Stimulated activated CD4-positive, alpha-beta T cell treated with anti-CD3 and anti-CD28 coated beads, Interleukin-4, amount 100 ng/mL, for 4 hours (primary cell): ENCODE results near the gene TMEM247.
"Not testable (repeated sequence)": the region's sequence is repeated elsewhere in the genome, so short reads cannot be mapped to it uniquely, and the experiment has no call there.

Source experiments
- DNase-seq, 2 experiments: peaks; one replicate each; pipeline ENCODE4 v3.0.0-alpha.2; 2020

TMEM247 gene

GRCh38 chr2:46518861-46519260 is 39.5 kb downstream of the TMEM247 start:
- DNase-seq, result no peak

DNA sequence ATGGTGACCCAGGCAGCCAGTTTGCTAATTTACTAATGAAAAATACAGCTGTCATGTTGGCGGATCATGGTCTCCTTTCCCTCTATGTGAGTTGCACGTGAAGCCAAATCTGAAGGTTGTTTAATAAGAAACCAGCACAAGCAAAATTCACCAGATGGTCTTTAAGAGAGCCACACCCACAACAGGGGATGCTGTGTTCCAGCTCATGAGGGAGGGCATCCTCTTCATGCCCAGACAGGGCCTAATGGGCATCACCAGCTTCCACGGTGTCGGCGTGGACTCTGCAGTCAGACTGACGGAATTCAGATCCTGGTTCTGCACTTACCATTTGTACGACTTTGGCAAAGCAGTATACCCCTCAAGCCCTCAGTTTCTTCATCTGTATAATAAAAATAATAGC is 39.9 kb downstream of the TMEM247 start:
- no peak for DNase-seq

- no peak for DNase-seq
Measured at GRCh38 chr2:46520130-46520711, 40.9 kb downstream of the TMEM247 start.

DNA sequence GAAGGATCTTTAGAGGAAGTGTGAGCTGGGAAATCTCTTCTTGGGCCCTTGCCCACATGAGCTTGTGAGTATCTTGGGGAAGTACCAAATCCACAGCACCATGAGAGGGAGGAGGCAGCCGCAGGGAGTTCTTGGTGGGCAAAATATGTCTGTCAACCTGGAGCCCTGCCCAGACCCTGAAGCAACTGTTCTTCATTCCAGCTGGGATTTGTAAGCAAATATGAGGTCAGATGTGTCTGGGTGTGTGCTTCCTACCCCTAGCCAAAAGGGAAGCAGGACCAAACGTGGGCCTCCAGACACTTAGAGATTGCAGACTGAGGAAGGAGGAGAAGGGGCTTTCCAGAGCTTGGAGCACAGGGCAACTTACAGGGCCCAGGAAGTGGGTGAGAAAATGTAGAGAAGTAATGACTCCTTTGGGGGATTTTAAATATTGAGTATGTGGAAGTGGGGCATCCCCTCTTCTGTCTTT is 41.9 kb downstream of the TMEM247 start:
- DNase-seq, result no peak

DNA sequence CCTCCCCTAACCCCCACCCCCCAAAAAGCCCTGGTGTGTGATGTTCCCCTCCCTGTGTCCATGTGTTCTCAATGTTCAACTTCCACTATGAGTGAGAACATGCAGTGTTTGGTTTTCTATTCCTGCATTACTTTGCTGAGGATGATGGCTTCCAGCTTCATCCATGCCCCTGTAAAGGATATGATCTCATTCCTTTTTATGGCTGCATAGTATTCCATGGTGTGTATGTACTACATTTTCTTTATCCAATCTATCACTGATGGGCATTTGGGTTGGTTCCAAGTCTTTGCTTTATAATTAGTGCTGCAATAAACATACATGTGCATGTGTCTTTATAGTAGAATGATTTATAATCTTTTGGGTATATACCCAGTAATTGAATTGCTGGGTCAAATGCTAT is 43.0 kb downstream of the TMEM247 start:
- DNase-seq, result not testable (repeated sequence)

DNA sequence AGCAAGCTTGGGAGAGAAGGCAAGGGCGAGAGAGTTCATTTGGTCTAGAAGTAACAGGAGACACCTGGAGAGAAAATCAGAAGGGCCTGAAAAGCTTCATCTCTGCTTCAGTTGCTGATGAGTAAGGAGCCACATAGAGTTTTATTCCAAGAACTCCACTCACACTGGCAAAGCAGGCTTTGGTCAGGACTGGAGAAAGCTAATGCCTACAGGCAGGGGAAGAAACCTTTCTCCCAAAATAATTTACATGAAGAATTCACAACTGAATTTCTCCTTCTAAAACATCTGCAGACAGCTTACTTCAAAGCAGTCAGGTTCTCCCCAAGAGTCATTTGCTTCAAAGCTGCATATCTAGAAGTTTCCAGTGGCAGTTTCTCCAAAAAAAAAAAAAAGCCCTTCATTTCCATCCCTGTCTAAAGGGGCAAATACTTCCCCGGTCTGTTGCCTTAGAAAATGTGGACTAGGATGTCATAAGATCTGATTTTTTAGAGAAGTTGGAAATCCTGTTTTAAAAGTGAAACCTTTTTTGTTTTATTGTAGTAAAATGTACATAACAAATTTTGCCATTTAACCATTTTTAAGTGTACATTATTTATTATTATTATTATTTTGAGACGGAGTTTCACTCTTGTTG is 46.3 kb downstream of the TMEM247 start:
- DNase-seq, result no peak

DNA sequence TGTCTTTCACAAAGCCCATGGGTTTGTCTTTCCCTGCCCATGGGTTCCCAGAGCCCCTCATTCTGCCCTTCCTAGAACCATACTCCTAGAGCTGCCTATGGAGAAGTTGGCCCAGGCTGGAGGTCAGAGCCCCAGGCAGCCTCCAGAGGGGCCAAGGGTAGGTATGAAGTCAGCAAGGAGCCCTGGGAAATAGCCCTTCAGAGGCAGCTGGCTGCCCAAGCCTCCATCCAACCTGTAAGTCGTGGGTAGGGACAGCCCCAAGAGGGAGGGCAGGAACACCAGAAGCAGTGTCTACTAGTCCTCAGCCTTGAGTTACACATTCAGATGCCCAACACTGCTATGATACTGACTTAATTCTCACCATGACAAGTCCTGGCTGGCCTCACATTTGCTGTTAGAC is 49.5 kb downstream of the TMEM247 start:
- DNase-seq, result no peak

DNA sequence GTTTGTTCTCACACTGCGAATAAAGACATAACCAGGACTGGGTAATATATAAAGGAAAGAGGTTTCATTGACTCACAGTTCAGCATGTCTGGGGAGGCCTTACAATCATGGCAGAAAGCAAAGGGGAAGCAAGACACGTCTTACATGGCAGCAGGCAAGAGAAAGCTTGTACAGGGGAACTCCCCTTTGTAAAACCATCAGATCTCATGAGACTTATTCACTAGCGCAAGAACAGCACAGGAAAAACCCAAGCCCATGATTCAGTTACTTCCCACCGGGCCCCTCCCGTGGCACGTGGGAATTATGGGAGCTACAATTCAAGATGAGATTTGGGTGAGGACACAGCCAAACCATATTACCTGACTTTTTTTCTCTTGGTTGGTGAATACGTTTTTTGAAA is 51.3 kb downstream of the TMEM247 start:
- no peak for DNase-seq

DNA sequence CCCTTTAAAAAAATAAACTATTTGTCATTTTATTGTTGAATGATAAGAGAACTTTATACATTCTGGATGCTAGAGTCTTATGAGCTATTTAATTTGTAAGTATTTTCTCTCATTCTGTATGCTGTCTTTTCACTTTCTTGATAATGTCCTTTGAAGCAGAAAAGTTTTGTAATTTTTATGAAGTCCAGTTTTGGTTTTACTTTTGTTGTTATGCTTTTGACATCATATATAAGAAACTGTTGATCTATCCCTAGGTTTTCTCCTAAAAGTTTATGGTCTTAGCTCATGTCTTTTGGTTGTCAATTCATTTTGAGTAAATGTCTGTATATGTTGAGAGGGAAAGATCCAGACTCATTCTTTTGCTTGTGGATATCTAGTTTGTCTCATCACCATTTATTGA is 52.5 kb downstream of the TMEM247 start:
- DNase-seq, result no peak
